Limb (tissue), 2 donors: Measurements from ENCODE around the gene PALMD.

Source experiments
- DNase-seq, 2 donors: peaks; one replicate each; pipeline ENCODE4 v3.0.0-alpha.2; 2016; ENCODE audit errors: extremely low spot score in 2 of 2

PALMD gene

DNA sequence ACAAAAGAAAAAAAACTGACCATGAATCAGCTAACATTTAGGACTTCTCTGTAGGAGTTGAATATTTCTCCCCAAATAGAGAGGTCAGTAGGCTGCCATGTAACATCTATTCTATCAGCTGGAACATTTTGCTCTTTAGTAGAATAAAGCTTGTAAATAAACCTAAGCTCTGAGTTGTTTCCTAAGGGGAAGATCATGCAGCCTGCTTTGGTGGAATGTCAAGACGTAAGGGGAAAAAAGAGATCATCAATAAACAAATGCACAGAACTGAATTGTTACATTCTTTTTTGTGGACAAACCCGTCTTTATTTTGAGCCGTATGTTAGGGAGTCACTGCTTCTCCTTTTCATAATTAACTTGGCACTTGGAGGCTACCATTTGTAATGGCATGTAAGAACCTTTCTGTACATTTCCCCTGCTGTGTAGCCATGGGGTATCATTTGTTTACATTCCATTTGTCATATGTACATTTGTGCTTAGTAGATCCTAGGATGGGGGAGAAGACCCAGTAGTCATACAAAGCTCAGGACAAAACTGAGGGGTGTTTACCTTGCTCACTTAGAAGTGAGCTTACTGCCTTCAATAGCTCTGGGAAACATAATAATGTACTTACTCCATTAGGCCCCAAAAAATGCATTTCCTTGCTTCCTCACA, 10.8 kb upstream of the PALMD start:
- no peak for DNase-seq

DNA sequence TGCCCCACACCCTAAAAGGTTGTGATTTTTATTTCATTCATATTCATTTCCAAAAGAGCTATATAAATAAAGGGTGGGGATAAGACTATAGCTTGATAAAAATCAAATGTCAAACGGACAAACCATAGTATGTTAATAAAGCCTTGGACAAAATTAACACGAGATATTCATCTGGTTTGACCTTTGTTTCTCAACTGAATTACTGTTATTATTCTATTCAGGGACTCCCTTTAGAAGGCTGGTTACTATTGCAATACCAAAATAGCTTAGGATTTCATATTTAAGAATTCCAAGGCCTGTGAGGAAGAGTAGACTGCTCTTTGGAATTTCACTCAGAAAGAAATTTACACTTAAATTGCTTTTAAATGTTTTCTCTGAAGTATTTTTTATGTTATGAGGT, 10.2 kb upstream of the PALMD start:
- no peak for DNase-seq

DNA sequence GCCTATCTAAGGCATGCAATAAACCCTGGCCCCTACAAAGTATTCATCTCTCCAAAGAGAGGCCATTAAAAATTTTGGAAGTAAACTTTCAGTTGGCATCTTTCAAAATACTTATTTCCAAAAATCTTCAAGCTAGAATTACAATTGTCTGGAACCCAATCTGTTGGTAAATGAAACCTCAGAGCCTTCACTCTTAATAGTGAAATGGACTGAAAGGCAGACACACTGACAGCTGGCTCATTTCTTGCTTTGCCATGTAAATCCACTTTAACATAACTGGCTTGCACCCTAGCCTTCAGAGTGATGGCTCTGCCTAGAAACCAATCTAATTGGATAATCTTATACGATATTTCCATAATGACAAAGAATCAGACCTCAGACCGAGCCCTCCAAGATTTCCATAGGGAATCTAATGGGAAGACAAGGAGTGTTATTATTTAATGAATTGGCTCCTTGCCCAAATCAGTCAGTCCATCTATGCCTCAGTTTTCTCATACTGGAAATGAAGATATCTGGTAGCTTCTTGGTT, 9.2 kb upstream of the PALMD start:
- no peak for DNase-seq

DNA sequence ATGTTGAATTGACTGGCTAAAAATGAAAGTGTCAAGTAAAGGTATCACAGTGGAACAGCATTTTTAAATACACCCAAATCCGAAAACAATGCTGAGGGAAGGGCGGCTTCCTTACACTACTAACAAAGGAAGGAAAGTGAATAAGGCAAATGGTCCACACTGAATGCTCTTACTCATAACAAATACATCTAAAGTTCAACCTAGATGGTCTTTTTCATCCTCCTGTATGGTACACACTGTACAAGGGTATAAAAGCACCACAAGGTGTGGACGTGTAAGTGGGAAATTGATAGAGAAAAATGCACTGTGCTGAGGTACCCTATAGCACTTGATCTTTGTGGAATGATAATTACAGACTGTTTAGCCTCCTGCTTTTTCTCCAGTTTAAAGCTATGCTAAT, 7.1 kb upstream of the PALMD start:
- no peak for DNase-seq

DNA sequence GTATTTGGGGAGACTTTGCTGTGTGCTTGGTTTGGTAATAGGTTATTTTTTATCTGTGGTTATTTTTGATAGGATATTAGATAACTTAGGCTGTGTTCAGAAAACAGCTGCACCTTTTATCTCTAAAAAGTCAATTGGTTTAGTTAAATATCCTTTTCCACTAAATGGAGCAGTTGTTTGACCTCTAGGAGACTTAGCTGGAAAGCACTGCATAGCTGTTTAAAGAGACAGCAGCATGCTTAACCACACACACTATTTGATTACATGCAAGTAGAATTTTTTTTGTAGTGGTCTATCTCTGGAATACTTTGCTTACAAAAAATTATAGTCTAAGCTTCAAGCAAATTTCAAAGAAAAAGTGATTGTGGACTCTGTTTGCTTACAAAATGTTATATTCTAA, 6.5 kb upstream of the PALMD start:
- no peak for DNase-seq

DNA sequence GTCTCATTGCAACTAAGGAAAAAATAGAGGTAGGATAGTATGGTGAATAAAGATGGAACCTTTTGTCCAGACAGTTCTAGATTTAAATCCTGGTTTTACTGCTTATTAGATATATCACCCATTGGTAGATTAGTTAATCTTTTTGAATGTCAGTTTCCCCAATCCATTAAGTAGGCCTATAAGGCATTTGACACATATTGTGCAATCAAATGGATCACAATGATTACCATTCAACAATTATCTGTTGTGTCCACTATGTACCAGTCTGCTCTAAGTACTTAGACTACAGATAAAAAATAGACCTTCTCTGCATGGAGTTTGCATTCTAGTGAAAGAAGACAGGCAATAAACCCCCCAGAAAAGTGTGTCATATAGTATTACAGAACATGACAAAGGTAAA, 6.0 kb upstream of the PALMD start:
- no peak for DNase-seq

DNA sequence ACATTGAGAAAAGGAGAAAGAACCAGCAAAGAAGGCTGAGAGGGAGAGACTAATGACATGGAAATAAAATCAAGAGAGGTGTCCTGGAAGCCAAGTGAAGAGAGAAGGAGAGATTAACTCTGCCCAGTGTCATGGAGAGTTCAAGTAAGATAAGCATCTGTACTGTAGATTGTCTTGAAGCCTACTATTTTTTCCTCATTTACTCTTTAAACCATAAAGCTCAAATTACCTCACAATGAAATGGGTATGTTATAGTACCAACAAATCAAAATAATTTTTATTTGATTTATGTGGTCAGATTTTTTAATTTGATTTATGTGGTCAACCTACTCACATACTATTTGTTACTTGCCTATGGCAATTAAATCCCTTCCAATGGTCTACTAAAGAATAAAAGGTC, 5.2 kb upstream of the PALMD start:
- DNase-seq = no peak

DNA sequence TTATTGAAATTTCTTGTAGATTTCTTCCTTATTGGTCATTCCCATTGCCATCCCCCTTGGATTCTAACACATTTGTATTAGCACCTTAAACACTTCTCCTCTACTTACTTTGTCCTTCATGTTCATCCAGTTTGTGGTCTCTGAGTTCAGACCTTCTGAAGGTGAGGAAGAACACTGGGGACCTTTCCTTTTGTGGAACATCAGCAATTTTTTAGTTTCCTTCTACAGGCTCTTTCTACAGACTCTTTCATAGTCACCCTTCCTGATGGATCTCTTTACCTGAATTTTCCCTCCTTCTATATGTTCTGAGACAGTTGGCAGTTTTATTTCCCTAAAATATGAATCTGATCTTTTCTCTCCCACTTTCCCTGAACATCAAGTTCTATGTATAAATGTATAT, 4.4 kb upstream of the PALMD start:
- DNase-seq = no peak

DNA sequence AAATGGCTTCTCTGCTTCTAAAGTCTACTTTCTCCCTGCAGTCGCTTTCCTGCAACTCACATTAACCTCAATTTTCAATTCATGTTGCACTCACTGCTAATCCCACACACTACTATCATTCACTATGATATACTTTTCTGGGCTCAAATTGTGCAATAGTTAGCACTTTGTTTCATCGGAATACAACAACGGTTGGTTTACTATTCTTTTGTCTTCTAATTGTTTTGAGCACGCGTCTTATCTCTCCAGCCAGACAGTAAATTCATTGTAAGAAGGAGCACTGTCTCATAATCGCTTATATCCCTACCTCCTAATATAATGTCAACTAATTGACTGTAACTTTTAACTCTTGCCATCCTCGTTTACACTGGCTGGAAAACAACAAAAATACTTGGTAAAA, 3.9 kb upstream of the PALMD start:
- no peak for DNase-seq

DNA sequence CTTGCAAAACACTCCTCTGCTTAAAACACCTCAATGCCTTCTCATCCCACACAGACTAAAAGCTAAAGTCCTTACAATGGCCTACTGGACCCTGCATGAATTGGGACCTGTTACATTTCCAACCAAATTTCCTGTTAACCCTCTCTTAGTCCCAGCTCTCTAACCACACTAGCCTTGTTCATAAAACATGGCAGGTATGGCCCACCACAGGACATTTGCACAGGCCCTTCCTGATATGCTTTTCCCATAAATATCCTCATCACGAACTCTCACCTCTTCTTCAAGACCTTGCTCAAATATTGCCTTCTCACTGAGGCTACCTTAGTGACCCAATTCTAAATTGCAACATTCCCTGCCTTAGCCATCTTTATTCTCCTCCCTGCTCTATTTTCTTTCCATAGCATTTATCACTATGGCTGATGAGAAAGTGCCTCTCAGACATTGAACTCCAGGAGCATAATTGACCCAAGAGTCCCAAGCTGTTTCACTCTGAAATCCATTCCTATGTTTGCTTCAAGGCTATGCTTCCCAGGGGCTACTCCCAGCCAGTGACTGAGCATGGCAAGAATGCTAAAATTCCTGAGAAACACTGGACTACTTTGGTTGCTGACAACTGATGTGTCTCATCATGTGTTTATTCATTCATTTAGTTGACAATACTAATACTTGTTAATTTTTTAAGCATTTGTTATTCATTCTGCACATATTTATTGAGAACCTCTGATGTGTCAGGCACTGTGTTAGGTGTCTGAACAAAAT, 2.7 kb upstream of the PALMD start:
- DNase-seq = no peak

DNA sequence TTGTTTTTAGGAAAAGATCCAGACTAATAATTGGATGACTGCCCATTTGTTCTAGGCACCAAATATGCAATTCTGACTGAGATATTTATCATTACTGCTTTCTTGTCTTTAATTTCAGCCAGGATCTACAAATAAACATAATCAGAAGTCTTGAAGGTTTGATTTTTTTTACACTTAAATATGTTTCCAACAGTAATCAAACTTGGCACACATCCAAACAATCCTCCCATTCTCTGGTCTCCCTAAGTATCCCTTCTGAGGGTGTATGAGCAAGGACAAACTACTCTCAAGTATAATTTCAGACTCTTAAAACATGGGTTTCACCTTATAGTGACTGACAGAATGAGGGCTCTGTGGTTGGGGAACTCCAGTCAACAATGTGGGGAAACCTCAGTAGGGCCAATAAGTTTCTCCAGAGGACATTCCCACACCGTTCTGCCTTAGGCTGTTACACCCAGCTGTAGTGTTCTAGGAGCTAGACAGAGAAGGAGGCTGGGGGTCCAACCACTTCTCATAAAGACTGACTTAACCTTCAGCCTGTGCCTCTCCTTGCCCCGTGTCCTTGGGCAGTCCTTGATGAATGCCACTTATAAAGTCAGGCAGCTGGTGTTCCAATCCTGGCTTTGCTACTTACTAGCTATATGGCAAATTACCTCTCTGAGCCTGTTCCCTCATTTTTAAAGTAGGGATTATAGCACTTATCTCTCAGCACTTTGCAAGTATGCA, 1.5 kb upstream of the PALMD start:
- DNase-seq = no peak

DNA sequence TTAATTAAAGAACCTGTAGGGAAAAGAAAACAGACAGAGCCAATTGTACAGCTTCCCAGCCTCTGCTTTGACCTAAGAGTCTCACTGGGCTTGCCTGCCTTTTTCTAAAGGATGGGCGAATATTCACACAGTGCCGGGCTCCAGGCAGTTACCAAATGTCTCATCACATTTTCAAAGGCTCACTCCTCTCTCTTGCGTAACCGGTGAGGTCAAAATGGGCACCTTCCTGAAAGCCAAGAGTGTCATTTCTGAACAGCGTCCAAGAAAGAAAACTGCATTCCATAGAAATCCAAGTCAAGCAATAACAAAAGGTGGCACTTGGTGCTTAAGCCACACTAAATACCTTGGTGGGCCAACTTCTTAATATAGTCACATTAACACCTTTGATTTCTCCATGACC, 710 bp upstream of the PALMD start:
- DNase-seq = no peak

DNA sequence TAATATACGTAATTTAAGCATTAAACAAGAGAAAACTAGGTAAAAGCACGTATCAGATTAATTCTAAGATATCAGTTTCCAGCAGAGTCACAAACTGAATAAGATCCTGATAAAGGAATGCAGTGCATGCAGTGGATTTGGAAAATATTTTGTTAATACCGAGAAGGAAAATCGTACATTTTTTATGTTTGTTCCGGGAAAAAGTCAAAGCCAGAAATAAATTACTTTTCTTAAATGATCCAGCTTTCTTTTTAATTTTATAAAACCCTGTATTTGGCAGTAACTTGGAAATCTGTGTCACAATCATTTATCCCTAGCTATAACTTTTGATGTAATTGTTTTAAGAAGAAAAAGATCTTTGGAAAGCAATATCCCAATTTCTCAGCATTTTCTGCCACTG, 955 bp downstream of the PALMD start:
- peak in 1 of 2 donors; percentile 33 for DNase-seq

DNA sequence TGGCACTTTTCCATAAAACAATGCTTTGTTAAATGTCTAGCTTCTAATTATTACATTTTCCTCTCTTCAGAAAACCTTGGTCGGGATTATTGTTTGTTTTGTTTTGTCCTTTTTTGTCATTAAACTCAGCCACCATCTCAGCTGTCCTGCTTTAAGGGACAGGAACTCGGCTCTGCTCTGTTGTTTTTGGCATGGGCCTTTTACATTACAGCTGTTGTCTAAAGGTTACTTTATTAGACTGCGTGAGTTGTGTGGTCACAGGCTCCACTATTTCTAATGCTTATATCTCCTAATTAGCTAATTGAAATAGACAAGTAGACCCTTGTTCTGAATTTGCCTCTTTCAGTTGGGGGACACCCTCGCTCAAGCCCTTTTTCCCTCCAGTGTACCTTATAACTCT, 1.6 kb downstream of the PALMD start:
- peak in 1 of 2 donors; percentile 60 for DNase-seq

DNA sequence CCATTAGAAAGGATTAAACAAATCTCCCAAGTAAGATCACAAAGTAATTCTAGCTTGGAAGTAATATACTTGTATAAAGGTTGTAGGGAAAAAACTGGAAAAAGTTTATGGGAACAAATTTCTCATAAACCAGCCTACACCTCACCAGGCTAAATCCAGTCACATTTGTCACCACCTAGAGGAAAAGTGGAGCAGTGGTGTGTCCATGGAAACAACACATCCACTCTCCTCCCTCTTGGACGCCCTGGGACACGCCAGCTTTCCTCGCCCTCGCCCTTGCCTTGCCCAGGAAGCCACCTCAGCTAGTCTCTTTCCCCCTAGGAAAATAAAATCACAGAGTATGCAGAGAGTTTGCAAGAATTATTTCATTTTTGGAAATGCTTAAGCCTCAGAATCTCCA, 2.2 kb downstream of the PALMD start:
- DNase-seq = no peak

DNA sequence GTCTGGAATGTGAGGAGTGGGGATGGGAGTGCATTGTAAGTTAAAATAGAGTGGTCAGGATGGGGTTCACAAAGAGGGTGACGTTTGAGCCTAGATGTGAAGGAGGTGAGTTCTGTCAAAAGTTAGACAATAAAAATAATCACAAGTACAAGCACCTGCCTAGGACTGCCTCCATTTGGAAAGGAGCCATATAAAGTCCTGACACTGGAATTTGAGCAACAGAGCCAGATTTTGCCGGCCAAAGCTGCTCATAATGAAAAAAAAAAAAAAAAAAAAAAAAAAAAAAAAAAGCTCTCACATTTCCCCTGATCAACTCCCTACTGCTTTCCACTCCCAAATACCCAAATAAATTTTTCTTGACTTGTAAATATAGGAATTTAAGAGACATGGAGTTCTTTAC, 4.1 kb downstream of the PALMD start:
- DNase-seq = no peak

DNA sequence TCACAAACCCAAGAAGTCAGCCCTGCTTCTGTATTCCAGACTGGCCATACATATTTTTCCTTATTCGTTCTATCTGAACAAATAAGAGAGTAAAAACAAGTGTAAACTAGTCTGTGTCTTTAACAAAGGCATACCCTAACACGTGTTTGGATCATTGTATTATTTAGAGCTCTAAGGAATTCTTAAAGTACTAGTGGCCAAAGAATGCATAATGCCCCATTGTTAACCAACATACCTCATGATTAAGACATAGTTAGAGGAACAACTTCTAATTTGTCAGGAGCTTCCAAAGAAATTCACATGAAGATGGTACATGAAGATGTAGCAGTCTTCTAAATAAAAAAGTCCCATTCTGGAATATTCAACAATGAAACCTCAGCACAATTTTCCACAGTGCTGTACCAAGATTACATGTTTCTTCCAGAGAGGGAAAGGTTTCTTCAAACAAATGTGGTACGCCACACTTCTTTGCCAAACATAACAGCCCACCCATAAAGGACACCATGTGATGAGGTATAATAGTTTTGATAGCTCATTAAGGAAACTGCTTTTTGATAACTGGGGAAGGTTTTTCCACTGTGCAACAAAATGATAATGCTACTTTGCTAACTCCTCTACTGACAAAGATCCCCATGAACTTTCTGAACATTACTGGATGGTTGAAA, 5.0 kb downstream of the PALMD start:
- no peak for DNase-seq

DNA sequence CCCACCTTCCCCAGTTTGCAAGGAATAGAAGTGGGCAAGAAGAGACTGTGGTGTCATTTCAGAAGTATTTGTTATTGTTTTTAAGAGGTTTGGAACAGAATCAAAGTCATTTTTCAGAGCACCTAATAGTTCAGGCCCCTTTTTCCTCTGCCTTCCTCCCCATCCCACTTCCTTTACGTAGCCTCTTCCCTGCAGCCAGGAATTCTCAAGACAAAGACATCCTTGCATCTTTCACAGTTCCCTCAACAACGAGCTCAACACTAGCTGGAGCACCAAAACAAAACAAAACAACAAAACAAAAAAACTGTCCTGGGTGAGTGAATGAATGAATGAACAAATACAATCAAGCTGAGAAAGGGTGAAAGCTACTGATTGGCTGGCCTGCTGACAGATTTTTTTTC, 7.0 kb downstream of the PALMD start:
- DNase-seq = no peak

DNA sequence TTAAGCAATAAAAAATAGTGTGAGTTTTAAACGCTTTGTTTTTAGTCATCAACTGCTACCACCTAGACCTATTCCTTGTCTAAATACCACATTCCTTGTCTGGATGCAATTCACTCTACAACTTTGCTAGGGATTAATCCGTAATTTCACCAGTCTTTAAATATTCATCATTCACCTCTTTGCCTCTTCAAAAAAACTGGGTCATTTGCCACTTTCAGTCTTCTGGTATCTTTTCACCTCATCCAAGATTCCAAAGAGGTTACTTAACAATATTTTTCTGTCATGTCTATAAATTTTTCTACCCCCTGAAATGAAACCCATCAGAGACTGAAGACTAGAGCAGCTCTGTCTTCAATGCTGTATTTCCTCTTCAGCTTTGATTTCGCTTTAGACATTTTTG, 9.5 kb downstream of the PALMD start:
- no peak for DNase-seq

DNA sequence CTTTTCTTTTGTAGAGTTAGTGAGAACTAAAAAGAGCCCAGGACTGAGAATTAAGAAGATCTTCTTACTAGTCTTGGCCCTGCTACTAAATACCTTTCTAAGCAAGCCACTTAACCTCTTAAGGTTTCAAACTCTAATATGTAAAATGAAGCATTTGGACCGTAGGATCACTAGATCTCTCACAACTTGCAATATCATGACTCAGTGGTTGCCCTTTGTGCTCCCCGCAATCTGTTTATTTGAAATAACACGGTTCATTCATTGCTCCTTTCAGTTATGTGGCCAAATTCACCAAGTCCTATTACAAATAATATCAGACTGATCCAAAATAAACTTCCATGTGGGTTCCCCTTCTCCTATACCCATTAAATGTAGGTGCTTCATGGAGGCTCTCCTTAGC, 10.8 kb downstream of the PALMD start:
- no peak for DNase-seq

DNA sequence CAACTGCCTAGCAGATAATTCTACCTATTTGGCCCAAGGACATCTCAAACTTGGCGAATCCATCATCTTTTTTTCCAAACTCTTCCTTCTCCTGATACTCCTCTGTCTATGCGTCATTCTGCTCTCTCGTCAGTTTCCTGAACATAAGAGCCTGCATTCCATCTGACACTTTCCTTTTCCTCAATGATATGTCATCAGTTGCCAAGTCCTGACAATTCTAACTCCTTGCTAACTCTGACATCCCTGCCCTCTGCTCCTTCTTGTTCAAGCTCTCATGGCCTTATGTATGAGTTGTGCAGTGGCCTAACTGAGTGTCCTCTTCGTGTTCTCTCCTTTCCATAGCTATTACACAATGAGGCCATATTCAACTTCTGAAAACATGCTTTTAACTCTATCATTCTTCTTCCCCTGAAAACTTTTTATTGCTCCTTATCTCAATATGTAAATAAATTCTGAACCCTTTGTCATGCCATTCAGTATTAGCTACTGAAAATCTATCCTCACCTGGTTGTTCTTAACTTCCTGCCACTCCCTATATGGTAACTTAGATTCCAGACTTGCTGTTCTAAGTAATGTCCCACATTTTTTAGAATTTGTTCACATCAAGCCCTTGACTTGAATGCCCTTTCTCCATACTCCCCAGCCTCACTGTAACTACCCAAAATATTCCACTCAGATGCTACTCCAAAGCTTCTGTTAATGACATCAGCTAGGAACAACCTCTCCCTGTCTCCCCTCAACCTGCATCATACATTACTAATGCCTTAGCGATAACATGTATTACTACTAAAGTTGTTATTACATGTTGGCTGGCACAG, 11.5 kb downstream of the PALMD start:
- no peak for DNase-seq
